ENCODE measurements around the gene OR9A2.

DNA sequence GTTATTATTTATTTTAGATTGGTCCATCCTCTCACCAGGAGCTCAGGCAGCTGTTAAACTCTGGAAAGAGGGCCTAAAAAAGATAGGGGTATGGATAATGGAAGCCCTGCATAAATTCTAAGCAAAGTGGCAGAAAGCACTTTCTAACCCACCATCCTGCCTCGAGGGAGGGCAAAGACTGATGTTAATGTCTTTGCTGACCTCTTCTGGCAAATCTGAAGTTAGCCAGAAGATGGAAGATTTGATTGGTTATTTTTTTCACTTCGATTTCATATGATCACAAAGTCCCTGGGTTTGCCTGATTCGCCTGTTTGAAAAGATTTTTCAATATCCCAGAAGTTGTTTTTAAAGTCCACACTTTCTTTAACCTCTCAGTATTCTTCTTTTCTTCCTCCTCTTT is 24.8 kb downstream of the OR9A2 start:
- TF ChIP-seq POLR2A (IDR thresholded peaks at IDR 0.05) (no peak), POLR2AphosphoS5 (IDR thresholded peaks at IDR 0.05) (no peak)

All from spleen (tissue), 3 donors.